Measurements from ENCODE around the gene CORIN. TPM values are rescaled to one million over a fixed set of nuclear protein-coding genes. Genes with fewer than 3 reads are reported as not detected.

CORIN gene
- polyA plus RNA-seq, 3 donors, result 0.01 TPM; not detected in 2

DNA sequence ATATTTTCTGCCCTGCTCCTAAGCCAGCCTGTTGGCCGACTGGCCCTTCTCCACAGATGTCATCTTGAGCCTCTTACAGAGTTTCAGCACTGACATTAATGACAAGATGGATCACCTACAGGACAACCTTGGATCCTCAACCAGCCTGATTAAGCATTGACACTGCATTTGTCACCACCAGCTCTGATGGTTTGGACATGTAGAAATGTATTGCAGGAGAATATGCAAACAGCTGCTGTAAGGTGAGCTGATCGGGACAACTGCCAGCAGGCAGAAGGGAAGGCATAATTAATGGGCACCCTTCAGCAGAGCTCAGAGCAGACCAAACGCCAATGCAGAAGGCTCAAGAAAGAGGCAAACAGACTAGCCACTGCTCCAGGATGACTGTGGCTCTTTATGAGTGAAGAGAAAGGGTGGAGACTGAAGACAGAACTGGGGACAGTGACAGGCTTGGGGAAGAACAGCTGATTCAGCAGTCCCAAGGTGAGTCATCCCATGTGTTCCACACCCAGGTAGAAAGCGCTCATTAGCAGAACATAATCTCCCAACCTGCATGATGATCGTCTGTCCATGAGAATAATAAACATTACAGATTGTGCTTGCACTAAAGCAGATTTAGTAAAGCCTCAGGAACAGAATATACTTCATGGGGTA is 6.7 kb downstream of the CORIN start:
- peaks cover 0 to 10% (median 2%) of the 10 kb centered on the region in 7 donors for H3K9me3 Mint-ChIP-seq
- WGBS (ENCODE audit: insufficient coverage), result 79% methylated on average over 3 of the region's 5 CpGs
- intact Hi-C loops (cut with micrococcal nuclease), result no loop called here

DNA sequence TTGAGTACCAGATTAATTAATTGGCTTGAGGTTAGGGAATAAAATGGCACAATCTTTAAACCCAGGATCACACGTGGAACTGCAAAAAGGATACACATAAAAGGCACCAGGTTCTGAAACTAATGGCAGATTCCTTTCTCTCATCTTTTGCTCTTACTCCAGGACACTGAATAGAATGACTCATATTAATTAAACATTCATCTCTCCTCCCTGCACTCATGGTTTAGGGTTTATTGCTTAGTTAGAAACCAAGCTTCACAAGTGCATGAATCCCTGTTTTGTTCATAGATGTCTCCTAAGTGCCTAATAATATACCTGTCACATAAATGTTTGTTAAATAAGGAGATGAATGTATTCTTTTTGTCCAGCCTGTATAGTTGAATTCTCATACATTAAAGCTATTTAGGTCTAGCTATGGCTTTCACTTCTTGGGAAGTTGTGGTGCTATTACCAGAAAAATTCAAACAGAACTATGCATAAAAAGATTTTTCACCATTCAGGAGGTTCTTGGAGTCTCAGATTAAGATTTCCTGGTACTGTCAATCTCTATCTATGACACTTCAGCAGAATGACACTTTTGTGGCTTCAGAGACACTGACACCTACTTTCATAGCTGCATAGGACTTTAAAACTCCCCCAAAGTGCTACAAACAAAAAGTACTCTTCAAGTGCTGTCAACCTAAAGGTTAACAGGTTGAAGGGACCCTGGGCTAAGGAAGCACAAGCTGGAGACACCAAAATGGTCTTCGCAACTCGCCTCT is 7.4 kb downstream of the CORIN start:
- TF ChIP-seq, protein P1, sequence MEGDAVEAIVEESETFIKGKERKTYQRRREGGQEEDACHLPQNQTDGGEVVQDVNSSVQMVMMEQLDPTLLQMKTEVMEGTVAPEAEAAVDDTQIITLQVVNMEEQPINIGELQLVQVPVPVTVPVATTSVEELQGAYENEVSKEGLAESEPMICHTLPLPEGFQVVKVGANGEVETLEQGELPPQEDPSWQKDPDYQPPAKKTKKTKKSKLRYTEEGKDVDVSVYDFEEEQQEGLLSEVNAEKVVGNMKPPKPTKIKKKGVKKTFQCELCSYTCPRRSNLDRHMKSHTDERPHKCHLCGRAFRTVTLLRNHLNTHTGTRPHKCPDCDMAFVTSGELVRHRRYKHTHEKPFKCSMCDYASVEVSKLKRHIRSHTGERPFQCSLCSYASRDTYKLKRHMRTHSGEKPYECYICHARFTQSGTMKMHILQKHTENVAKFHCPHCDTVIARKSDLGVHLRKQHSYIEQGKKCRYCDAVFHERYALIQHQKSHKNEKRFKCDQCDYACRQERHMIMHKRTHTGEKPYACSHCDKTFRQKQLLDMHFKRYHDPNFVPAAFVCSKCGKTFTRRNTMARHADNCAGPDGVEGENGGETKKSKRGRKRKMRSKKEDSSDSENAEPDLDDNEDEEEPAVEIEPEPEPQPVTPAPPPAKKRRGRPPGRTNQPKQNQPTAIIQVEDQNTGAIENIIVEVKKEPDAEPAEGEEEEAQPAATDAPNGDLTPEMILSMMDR (IDR thresholded peaks at IDR 0.05), result no peak
- no peak overlapping the region for H3K27ac ChIP-seq (ENCODE audit: low read depth in 1 of 2, low read length in 2 of 2)
- peaks cover 0 to under 1% of the 10 kb centered on the region in 2 donors for H3K27me3 ChIP-seq (ENCODE audit: control insufficient read depth in 2 of 2, insufficient read depth in 2 of 2, low read length in 2 of 2)
- no peak overlapping the region for H3K9ac ChIP-seq (ENCODE audit: insufficient read depth, low read length, poor library complexity, severe bottlenecking)
- no peak overlapping the region for H3K4me2 ChIP-seq (replicated peaks; ENCODE audit: extremely low read depth, low read length, poor library complexity, severe bottlenecking)
- DNase-seq, result no peak
- no peak overlapping the region for H3K4me3 ChIP-seq (replicated peaks in 1 of 3; ENCODE audit: low read depth in 2 of 3, low read length in 3 of 3)
- Mint-ChIP-seq H3K4me1 (peaks cover 4% of the 10 kb centered on the region), H3K9me3 (peaks cover 0 to 10% (median 2%) of the 10 kb centered on the region in 7 donors), H3K27ac (no peak overlapping the region), H3K4me3 (no peak overlapping the region), H3K27me3 (ENCODE audit: low read depth in 3 of 3) (peaks cover 2 to 4% (median 3%) of the 10 kb centered on the region in 3 donors), H3K36me3 (no peaks in the 10 kb centered on the region)
- intact Hi-C loops (cut with micrococcal nuclease), result no loop called here
- peaks cover 1 to 2% of the 10 kb centered on the region in 2 donors for H3K4me1 ChIP-seq (ENCODE audit: control insufficient read depth in 1 of 2, insufficient read depth in 2 of 2, low read length in 2 of 2)
- no peak overlapping the region for H2AFZ ChIP-seq (ENCODE audit: insufficient read depth, low read depth, low read length, poor library complexity, severe bottlenecking)
- no peaks in the 10 kb centered on the region for H3K79me2 ChIP-seq (ENCODE audit: insufficient read depth, low read length)
- no peaks in the 10 kb centered on the region for H3K36me3 ChIP-seq (replicated peaks in 1 of 2; ENCODE audit: control insufficient read depth in 1 of 2, insufficient read depth in 2 of 2, low read length in 2 of 2)
- H4K20me1 ChIP-seq (ENCODE audit: insufficient read depth, low read length), result no peaks in the 10 kb centered on the region
- WGBS (ENCODE audit: insufficient coverage), result 80% methylated on average over 2 of the region's 3 CpGs
- H3K9me3 ChIP-seq (replicated peaks in 1 of 2; ENCODE audit: control insufficient read depth in 1 of 2, insufficient read depth in 1 of 2, low read length in 2 of 2), result no peaks in the 10 kb centered on the region

More for the DNA sequence above, 6.7 kb downstream of the CORIN start:
- no peak for DNase-seq
- Histone ChIP-seq H2AFZ (ENCODE audit: insufficient read depth, low read depth, low read length, poor library complexity, severe bottlenecking) (no peak overlapping the region), H3K27me3 (ENCODE audit: control insufficient read depth in 2 of 2, insufficient read depth in 2 of 2, low read length in 2 of 2) (peaks cover 5 to 8% of the 10 kb centered on the region in 2 donors), H3K9ac (ENCODE audit: insufficient read depth, low read length, poor library complexity, severe bottlenecking) (no peak overlapping the region), H3K27ac (ENCODE audit: low read depth in 1 of 2, low read length in 2 of 2) (no peak overlapping the region), H3K4me2 (replicated peaks; ENCODE audit: extremely low read depth, low read length, poor library complexity, severe bottlenecking) (no peak overlapping the region), H3K79me2 (ENCODE audit: insufficient read depth, low read length) (no peaks in the 10 kb centered on the region), H3K36me3 (replicated peaks in 1 of 2; ENCODE audit: control insufficient read depth in 1 of 2, insufficient read depth in 2 of 2, low read length in 2 of 2) (no peaks in the 10 kb centered on the region), H3K9me3 (replicated peaks in 1 of 2; ENCODE audit: control insufficient read depth in 1 of 2, insufficient read depth in 1 of 2, low read length in 2 of 2) (no peaks in the 10 kb centered on the region), H4K20me1 (ENCODE audit: insufficient read depth, low read length) (no peaks in the 10 kb centered on the region), H3K4me1 (ENCODE audit: control insufficient read depth in 1 of 2, insufficient read depth in 2 of 2, low read length in 2 of 2) (peaks cover 8% of the 10 kb centered on the region in 2 donors), H3K4me3 (replicated peaks in 1 of 3; ENCODE audit: low read depth in 2 of 3, low read length in 3 of 3) (no peak overlapping the region)
- Mint-ChIP-seq H3K27me3 (ENCODE audit: low read depth in 3 of 3) (peaks cover 7 to 9% (median 8%) of the 10 kb centered on the region in 3 donors), H3K27ac (no peak overlapping the region), H3K4me1 (peaks cover 12% of the 10 kb centered on the region), H3K36me3 (no peaks in the 10 kb centered on the region), H3K4me3 (no peak overlapping the region)
- TF ChIP-seq, protein P1 (IDR thresholded peaks at IDR 0.05), result no peak
